ENCODE results near the gene STEAP3. TPM values are rescaled to one million over a fixed set of nuclear protein-coding genes. Genes with fewer than 3 reads are reported as not detected.

Gene STEAP3
- polyA plus RNA-seq, 4 donors = 1.3 to 19.2 (median 3.2) TPM

DNA sequence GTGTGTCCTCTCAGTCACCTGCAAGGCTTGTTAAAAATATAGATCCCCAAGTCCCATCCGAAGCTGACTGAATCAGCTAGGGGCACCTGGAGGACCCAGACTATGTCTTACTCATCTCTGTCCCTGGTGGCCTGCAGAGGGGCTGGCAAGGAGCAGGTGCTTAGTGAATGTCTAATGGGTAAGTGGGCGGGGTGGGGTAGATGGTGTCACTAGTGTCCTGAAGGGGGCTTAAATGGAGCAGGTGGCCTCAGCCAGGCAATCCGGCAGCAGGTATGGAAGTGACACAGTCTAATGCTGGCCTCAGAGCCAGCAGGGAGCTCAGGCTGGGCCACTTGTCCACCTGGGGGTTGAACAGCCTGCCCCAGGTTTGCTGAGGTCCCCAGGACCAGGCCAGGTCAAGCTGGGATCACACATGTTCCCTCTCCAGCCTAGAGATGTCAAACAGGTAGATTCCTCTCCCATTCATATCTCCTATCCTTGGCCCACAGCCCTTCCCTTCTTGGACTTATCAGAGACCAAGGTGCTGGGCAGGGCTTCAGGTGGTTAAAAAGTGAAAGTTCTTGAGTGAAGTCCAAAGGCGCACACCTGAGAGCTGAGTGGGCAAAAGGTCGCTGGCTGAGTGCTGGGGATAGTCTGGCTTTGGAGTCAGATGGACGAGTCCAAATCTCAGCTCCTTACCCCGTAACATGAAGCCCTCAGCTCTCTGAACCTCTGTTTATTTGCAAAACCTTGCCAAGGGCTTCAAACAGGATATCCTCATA, 1.7 kb downstream of the STEAP3 start:
- peak overlapping the region in 2 of 3 donors; percentile 0 to 39 for H3K27ac ChIP-seq (ENCODE audit: low read depth in 1 of 3, low read length in 2 of 3)
- H3K27me3 ChIP-seq (ENCODE audit: control insufficient read depth in 3 of 3, insufficient read depth in 3 of 3, low read length in 3 of 3) = peaks cover 0 to 24% (median 0%) of the 10 kb centered on the region in 3 donors
- H3K9me3 ChIP-seq (ENCODE audit: control insufficient read depth in 2 of 2, insufficient read depth in 1 of 2, low read depth in 1 of 2, low read length in 1 of 2) = no peaks in the 10 kb centered on the region
- H3K36me3 ChIP-seq (ENCODE audit: control insufficient read depth in 3 of 3, insufficient read depth in 2 of 3, low read depth in 1 of 3, low read length in 3 of 3) = no peaks in the 10 kb centered on the region
- FAIRE-seq (no peak), DNase-seq (peak; percentile 79 to 82)
- WGBS, 3 donors = 22 to 71% (median 22%) methylated on average over 7 of the region's 7 CpGs
- H3K4me3 ChIP-seq (ENCODE audit: low read depth in 1 of 3, low read length in 3 of 3) = no peak overlapping the region
- H3K4me1 ChIP-seq (ENCODE audit: control insufficient read depth in 3 of 3, insufficient read depth in 2 of 3, low read depth in 1 of 3, low read length in 2 of 3) = peaks cover 0 to 20% (median 0%) of the 10 kb centered on the region in 3 donors

DNA sequence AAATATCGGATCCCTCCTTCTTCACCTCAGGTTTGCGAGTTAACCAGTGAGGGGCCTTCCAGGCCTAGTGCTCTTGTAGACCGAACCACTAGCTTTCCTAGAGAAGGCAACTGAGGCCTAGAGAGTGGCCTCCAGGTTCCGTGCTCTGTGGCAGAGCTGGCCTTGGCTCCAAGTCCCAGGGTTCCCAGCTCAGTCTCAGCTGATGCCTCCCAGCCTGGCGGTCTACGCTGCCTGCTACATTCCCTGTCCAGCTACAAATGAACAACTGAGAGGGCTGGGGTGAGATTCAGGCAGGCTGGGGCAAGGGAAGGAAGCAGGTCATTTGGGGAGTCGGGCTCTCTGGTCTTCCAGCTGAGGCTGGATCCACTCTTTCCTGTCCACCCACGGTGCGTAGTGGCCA, 2.3 kb downstream of the STEAP3 start:
- no peaks in the 10 kb centered on the region for H3K36me3 ChIP-seq (ENCODE audit: control insufficient read depth in 3 of 3, insufficient read depth in 2 of 3, low read depth in 1 of 3, low read length in 3 of 3)
- DNase-seq (no peak), FAIRE-seq (no peak)
- H3K27me3 ChIP-seq (ENCODE audit: control insufficient read depth in 3 of 3, insufficient read depth in 3 of 3, low read length in 3 of 3) = peaks cover 0 to 24% (median 0%) of the 10 kb centered on the region in 3 donors
- peaks cover 0 to 20% (median 0%) of the 10 kb centered on the region in 3 donors for H3K4me1 ChIP-seq (ENCODE audit: control insufficient read depth in 3 of 3, insufficient read depth in 2 of 3, low read depth in 1 of 3, low read length in 2 of 3)
- WGBS, 3 donors = 68 to 82% (median 70%) methylated on average over 9 of the region's 9 CpGs
- H3K4me3 ChIP-seq (ENCODE audit: low read depth in 1 of 3, low read length in 3 of 3) = no peak overlapping the region
- no peak overlapping the region for H3K27ac ChIP-seq (ENCODE audit: low read depth in 1 of 3, low read length in 2 of 3)
- H3K9me3 ChIP-seq (ENCODE audit: control insufficient read depth in 2 of 2, insufficient read depth in 1 of 2, low read depth in 1 of 2, low read length in 1 of 2) = no peaks in the 10 kb centered on the region

DNA sequence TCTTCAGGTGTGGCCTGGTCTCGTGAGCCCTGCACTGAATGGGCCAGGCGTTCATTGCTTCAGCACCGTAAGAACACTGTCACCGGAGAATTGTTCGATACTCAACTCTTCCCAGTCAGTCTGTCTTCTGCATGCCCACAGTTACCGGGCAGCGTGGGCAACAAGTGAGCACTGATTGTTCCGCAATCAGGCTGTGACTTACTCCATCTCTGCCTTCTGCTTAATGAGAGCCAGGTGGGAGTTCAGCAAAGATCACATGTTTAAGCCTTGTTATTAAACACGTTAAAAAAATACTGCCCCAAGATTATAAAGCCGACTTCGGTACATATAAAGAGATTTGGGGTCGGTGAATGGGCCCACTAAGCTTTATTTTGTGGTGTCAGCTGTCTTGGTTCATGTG, 3.7 kb downstream of the STEAP3 start:
- Histone ChIP-seq H3K9me3 (ENCODE audit: control insufficient read depth in 2 of 2, insufficient read depth in 1 of 2, low read depth in 1 of 2, low read length in 1 of 2) (no peaks in the 10 kb centered on the region), H3K4me3 (ENCODE audit: low read depth in 1 of 3, low read length in 3 of 3) (no peak overlapping the region), H3K4me1 (ENCODE audit: control insufficient read depth in 3 of 3, insufficient read depth in 2 of 3, low read depth in 1 of 3, low read length in 2 of 3) (peaks cover 0 to 20% (median 0%) of the 10 kb centered on the region in 3 donors), H3K27ac (ENCODE audit: low read depth in 1 of 3, low read length in 2 of 3) (no peak overlapping the region), H3K36me3 (ENCODE audit: control insufficient read depth in 3 of 3, insufficient read depth in 2 of 3, low read depth in 1 of 3, low read length in 3 of 3) (no peaks in the 10 kb centered on the region), H3K27me3 (ENCODE audit: control insufficient read depth in 3 of 3, insufficient read depth in 3 of 3, low read length in 3 of 3) (peaks cover 0 to 22% (median 0%) of the 10 kb centered on the region in 3 donors)
- DNase-seq (no peak), FAIRE-seq (no peak)
- WGBS, 3 donors = 96 to 97% (median 96%) methylated on average over 12 of the region's 12 CpGs

GRCh38 chr2:119228136-119228535, 4.5 kb downstream of the STEAP3 start:
- FAIRE-seq = no peak
- H3K4me1 ChIP-seq (ENCODE audit: control insufficient read depth in 3 of 3, insufficient read depth in 2 of 3, low read depth in 1 of 3, low read length in 2 of 3) = peaks cover 0 to 20% (median 0%) of the 10 kb centered on the region in 3 donors
- peaks cover 0 to 16% (median 0%) of the 10 kb centered on the region in 3 donors for H3K27me3 ChIP-seq (ENCODE audit: control insufficient read depth in 3 of 3, insufficient read depth in 3 of 3, low read length in 3 of 3)
- 74 to 94% (median 92%) methylated on average over 5 of the region's 5 CpGs for WGBS, 3 donors
- H3K27ac ChIP-seq (ENCODE audit: low read depth in 1 of 3, low read length in 2 of 3) = no peak overlapping the region
- no peak overlapping the region for H3K4me3 ChIP-seq (ENCODE audit: low read depth in 1 of 3, low read length in 3 of 3)
- DNase-seq = no peak
- no peaks in the 10 kb centered on the region for H3K36me3 ChIP-seq (ENCODE audit: control insufficient read depth in 3 of 3, insufficient read depth in 2 of 3, low read depth in 1 of 3, low read length in 3 of 3)
- H3K9me3 ChIP-seq (ENCODE audit: control insufficient read depth in 2 of 2, insufficient read depth in 1 of 2, low read depth in 1 of 2, low read length in 1 of 2) = no peaks in the 10 kb centered on the region

DNA sequence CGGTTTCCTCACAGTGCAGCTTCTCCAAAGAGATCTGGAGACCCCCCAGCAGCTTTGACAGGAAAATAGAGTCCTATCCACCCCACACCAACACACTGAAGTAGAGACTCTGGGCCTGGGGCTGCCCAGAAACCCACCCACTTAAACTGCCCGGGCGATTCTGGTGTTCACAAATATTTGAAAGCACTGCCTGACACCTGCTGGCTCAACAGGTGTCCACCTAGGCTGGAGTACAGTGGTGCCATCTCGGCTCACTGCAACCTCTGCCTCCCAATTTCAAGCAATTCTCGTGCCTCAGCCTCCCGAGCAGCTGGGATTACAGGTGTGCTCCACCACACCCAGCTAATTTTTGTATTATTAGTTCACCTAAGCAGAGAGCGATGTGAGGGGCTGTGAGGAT, 5.3 kb downstream of the STEAP3 start:
- Histone ChIP-seq H3K36me3 (ENCODE audit: control insufficient read depth in 3 of 3, insufficient read depth in 2 of 3, low read depth in 1 of 3, low read length in 3 of 3) (no peaks in the 10 kb centered on the region), H3K4me1 (ENCODE audit: control insufficient read depth in 3 of 3, insufficient read depth in 2 of 3, low read depth in 1 of 3, low read length in 2 of 3) (peaks cover 0 to 19% (median 0%) of the 10 kb centered on the region in 3 donors), H3K4me3 (ENCODE audit: low read depth in 1 of 3, low read length in 3 of 3) (no peak overlapping the region), H3K27me3 (ENCODE audit: control insufficient read depth in 3 of 3, insufficient read depth in 3 of 3, low read length in 3 of 3) (peaks cover 0 to 12% (median 0%) of the 10 kb centered on the region in 3 donors), H3K27ac (ENCODE audit: low read depth in 1 of 3, low read length in 2 of 3) (no peak overlapping the region), H3K9me3 (ENCODE audit: control insufficient read depth in 2 of 2, insufficient read depth in 1 of 2, low read depth in 1 of 2, low read length in 1 of 2) (no peaks in the 10 kb centered on the region)
- DNase-seq (no peak), FAIRE-seq (no peak)
- WGBS, 3 donors = 88 to 92% (median 89%) methylated on average over 7 of the region's 7 CpGs

DNA sequence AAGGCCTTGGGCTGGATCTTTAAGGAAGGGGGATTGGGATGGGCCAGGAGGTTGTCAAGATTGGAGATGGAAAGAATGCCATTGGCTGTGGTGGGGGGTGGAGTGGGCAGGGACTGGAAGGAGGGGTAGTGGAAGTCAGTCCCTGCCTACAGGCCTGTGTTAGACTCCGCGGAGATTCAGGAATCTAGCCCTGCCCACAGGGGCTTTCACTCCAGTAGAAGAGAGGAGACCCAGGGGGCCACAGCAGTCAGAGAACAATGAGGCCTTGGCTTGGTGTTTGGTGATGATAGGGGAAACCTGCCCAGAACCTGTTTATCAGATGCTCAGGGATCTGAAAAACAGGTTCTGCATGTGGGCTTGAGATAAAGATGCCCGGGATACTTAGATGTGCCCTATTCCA, 6.1 kb downstream of the STEAP3 start:
- DNase-seq = no peak

GRCh38 chr2:119230219-119231185, 6.9 kb downstream of the STEAP3 start:
- WGBS, 3 donors = 75 to 89% (median 85%) methylated on average over 28 of the region's 28 CpGs
- Histone ChIP-seq H3K27ac (ENCODE audit: low read depth in 1 of 3, low read length in 2 of 3) (no peak overlapping the region), H3K36me3 (ENCODE audit: control insufficient read depth in 3 of 3, insufficient read depth in 2 of 3, low read depth in 1 of 3, low read length in 3 of 3) (no peaks in the 10 kb centered on the region), H3K4me1 (ENCODE audit: control insufficient read depth in 3 of 3, insufficient read depth in 2 of 3, low read depth in 1 of 3, low read length in 2 of 3) (peaks cover 0 to 3% (median 0%) of the 10 kb centered on the region in 3 donors), H3K27me3 (ENCODE audit: control insufficient read depth in 3 of 3, insufficient read depth in 3 of 3, low read length in 3 of 3) (no peaks in the 10 kb centered on the region), H3K4me3 (ENCODE audit: low read depth in 1 of 3, low read length in 3 of 3) (no peak overlapping the region), H3K9me3 (ENCODE audit: control insufficient read depth in 2 of 2, insufficient read depth in 1 of 2, low read depth in 1 of 2, low read length in 1 of 2) (no peaks in the 10 kb centered on the region)
- DNase-seq (no peak), FAIRE-seq (no peak)

More for the DNA sequence above, 6.1 kb downstream of the STEAP3 start:
- Histone ChIP-seq H3K27me3 (ENCODE audit: control insufficient read depth in 3 of 3, insufficient read depth in 3 of 3, low read length in 3 of 3) (peaks cover 0 to 4% (median 0%) of the 10 kb centered on the region in 3 donors), H3K4me1 (ENCODE audit: control insufficient read depth in 3 of 3, insufficient read depth in 2 of 3, low read depth in 1 of 3, low read length in 2 of 3) (peaks cover 0 to 11% (median 0%) of the 10 kb centered on the region in 3 donors), H3K27ac (ENCODE audit: low read depth in 1 of 3, low read length in 2 of 3) (no peak overlapping the region), H3K9me3 (ENCODE audit: control insufficient read depth in 2 of 2, insufficient read depth in 1 of 2, low read depth in 1 of 2, low read length in 1 of 2) (no peaks in the 10 kb centered on the region), H3K4me3 (ENCODE audit: low read depth in 1 of 3, low read length in 3 of 3) (no peak overlapping the region), H3K36me3 (ENCODE audit: control insufficient read depth in 3 of 3, insufficient read depth in 2 of 3, low read depth in 1 of 3, low read length in 3 of 3) (no peaks in the 10 kb centered on the region)
- FAIRE-seq = no peak
- WGBS, 3 donors = 63 to 90% (median 81%) methylated on average over 3 of the region's 3 CpGs

GRCh38 chr2:119231975-119232665, 8.5 kb downstream of the STEAP3 start:
- 83 to 88% (median 84%) methylated on average over 10 of the region's 10 CpGs for WGBS, 3 donors
- Histone ChIP-seq H3K27me3 (ENCODE audit: control insufficient read depth in 3 of 3, insufficient read depth in 3 of 3, low read length in 3 of 3) (no peaks in the 10 kb centered on the region), H3K4me3 (ENCODE audit: low read depth in 1 of 3, low read length in 3 of 3) (no peak overlapping the region), H3K36me3 (ENCODE audit: control insufficient read depth in 3 of 3, insufficient read depth in 2 of 3, low read depth in 1 of 3, low read length in 3 of 3) (no peaks in the 10 kb centered on the region), H3K9me3 (ENCODE audit: control insufficient read depth in 2 of 2, insufficient read depth in 1 of 2, low read depth in 1 of 2, low read length in 1 of 2) (no peaks in the 10 kb centered on the region), H3K27ac (ENCODE audit: low read depth in 1 of 3, low read length in 2 of 3) (no peak overlapping the region), H3K4me1 (ENCODE audit: control insufficient read depth in 3 of 3, insufficient read depth in 2 of 3, low read depth in 1 of 3, low read length in 2 of 3) (no peaks in the 10 kb centered on the region)
- no peak for FAIRE-seq
- no peak for DNase-seq

Data from small intestine (tissue), 7 donors.